GM12872 (cell line): Measurements from ENCODE around the gene CCDC141.

Source experiments
- CTCF ChIP-seq: IDR thresholded peaks from 3 replicates; pipeline ENCODE4 v1.5.1; 2011; ENCODE audit warnings: low read depth, mild to moderate bottlenecking, low read length, moderate library complexity; ENCODE audit not compliant: insufficient read depth

Gene CCDC141

GRCh38 chr2:178908810-178909209, 141.1 kb downstream of the CCDC141 start:
- no peak for TF ChIP-seq CTCF

GRCh38 chr2:178905261-178905660, 144.7 kb downstream of the CCDC141 start:
- TF ChIP-seq CTCF = no peak

GRCh38 chr2:178899656-178900055, 150.3 kb downstream of the CCDC141 start:
- no peak for TF ChIP-seq CTCF

- no peak for TF ChIP-seq CTCF
Measured at GRCh38 chr2:178895872-178896271, 154.1 kb downstream of the CCDC141 start.

GRCh38 chr2:178895171-178895570, 154.8 kb downstream of the CCDC141 start:
- TF ChIP-seq CTCF = no peak

- no peak for TF ChIP-seq CTCF
Measured at GRCh38 chr2:178892751-178893625, 156.9 kb downstream of the CCDC141 start.

GRCh38 chr2:178891959-178892485, 157.9 kb downstream of the CCDC141 start:
- no peak for TF ChIP-seq CTCF
